GM11168 (cell line): ENCODE measurements around the gene GSTM5.
"Not testable (repeated sequence)": the region's sequence is repeated elsewhere in the genome, so short reads cannot be mapped to it uniquely, and the experiment has no call there.

Experiments used
- in situ Hi-C: fragments of 300-500 bp; cut with MboI; formaldehyde crosslinking; loops from one replicate; pipeline ENCODE4 v1.12.0; 2022; ENCODE audit warnings: low sequenced_read_pairs; ENCODE audit not compliant: unreplicated experiment

The GSTM5 gene

GRCh38 chr1:109711593-109712320, at the start of gene GSTM5:
Gene GSTM5, plus strand, starts transcription at chr1:109712251. Its CDS starts 62 bp downstream, at chr1:109712313.
- in situ Hi-C loops: loop anchor here (10.0 kb wide), 1 partner anchor 47 kb away; the partner anchor contains the start of gene GSTM2

- in situ Hi-C loops: loop anchor here (10.0 kb wide), 1 partner anchor 50 kb away; the partner anchor contains the start of gene GSTM5
Observed at GRCh38 chr1:109664671-109665070, 47.4 kb upstream of the GSTM5 start.

GRCh38 chr1:109667452-109668122, 44.5 kb upstream of the GSTM5 start, which contains the start of gene GSTM2:
Gene GSTM2, plus strand, starts transcription at chr1:109668057. Its CDS starts 59 bp downstream, at chr1:109668116.
- in situ Hi-C loops: loop anchor here (10.0 kb wide), 1 partner anchor 47 kb away; the partner anchor contains the start of gene GSTM5

GRCh38 chr1:109668123-109668775, 43.8 kb upstream of the GSTM5 start:
- in situ Hi-C loops: loop anchor here (10.0 kb wide), 1 partner anchor 47 kb away; the partner anchor contains the start of gene GSTM5

GRCh38 chr1:109669246-109669948, 42.7 kb upstream of the GSTM5 start:
- in situ Hi-C loops: loop anchor here (10.0 kb wide), 1 partner anchor 45 kb away; the partner anchor contains the start of gene GSTM5

- in situ Hi-C loops: loop anchor here (10.0 kb wide), 1 partner anchor 45 kb away; the partner anchor contains the start of gene GSTM5
Observed at GRCh38 chr1:109669949-109670302, 42.1 kb upstream of the GSTM5 start.

GRCh38 chr1:109671067-109671466, 41.0 kb upstream of the GSTM5 start:
- in situ Hi-C loops: no loop called here

GRCh38 chr1:109673861-109674260, 38.2 kb upstream of the GSTM5 start:
- in situ Hi-C loops: not testable (repeated sequence)

GRCh38 chr1:109676683-109677381, 35.2 kb upstream of the GSTM5 start:
- in situ Hi-C loops: not testable (repeated sequence)

- in situ Hi-C loops: no loop called here
Observed at GRCh38 chr1:109677459-109677858, 34.6 kb upstream of the GSTM5 start.

GRCh38 chr1:109678637-109679036, 33.4 kb upstream of the GSTM5 start:
- in situ Hi-C loops: not testable (repeated sequence)

- in situ Hi-C loops: not testable (repeated sequence)
Observed at GRCh38 chr1:109684777-109685176, 27.3 kb upstream of the GSTM5 start.

GRCh38 chr1:109685399-109685798, 26.7 kb upstream of the GSTM5 start:
- in situ Hi-C loops: not testable (repeated sequence)

GRCh38 chr1:109685890-109686289, 26.2 kb upstream of the GSTM5 start:
- in situ Hi-C loops: not testable (repeated sequence)

- in situ Hi-C loops: not testable (repeated sequence)
Observed at GRCh38 chr1:109687109-109687508, 24.9 kb upstream of the GSTM5 start.

GRCh38 chr1:109687641-109688499, 24.2 kb upstream of the GSTM5 start, which contains the start of gene GSTM1:
Gene GSTM1, plus strand, starts transcription at chr1:109687817. Its CDS starts 57 bp downstream, at chr1:109687874.
- in situ Hi-C loops: no loop called here

- in situ Hi-C loops: no loop called here
Observed at GRCh38 chr1:109689844-109690405, 22.1 kb upstream of the GSTM5 start.

GRCh38 chr1:109691759-109692158, 20.3 kb upstream of the GSTM5 start:
- in situ Hi-C loops: no loop called here
